ENCODE measurements around the gene CACUL1.

Gene CACUL1

DNA sequence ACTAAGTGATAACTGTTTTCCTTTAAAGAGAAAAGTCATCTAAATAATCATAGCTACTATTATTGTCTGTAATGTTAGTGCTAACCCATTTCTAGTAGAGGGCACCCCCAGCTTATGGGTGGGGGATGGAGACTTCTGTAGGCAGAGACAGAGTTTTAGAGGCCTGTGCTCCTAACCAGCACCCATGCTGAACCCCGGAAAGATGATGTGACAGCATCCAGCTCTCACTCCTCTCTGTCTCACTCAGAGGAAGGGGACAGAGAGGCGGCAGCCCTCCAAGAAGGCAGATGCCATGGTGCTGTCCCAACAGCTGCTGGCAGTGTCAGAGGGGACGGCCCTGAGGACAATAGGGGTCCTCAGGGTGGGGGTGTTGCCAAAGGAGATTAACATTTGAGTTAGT lies 84.9 kb downstream of the CACUL1 start:
- Histone ChIP-seq H3K79me2 (ENCODE audit: low read length) (no peaks in the 10 kb centered on the region), H3K27ac (ENCODE audit: low read length) (no peak overlapping the region), H3K4me3 (ENCODE audit: low read length) (no peak overlapping the region), H2AFZ (ENCODE audit: low read depth, low read length) (no peak overlapping the region), H3K4me2 (ENCODE audit: low read length) (no peak overlapping the region), H3K9ac (ENCODE audit: low read length) (no peak overlapping the region), H3K9me3 (ENCODE audit: insufficient read depth, low read length) (no peaks in the 10 kb centered on the region), H3K36me3 (replicated peaks; ENCODE audit: low read depth, low read length) (no peaks in the 10 kb centered on the region), H3K4me1 (ENCODE audit: low read length) (no peaks in the 10 kb centered on the region), H4K20me1 (ENCODE audit: insufficient read depth, low read length) (no peaks in the 10 kb centered on the region), H3K27me3 (ENCODE audit: low read depth, low read length) (no peaks in the 10 kb centered on the region)
- TF ChIP-seq EZH2phosphoT487 (IDR thresholded peaks at IDR 0.05; ENCODE audit: low read depth): no peak
- TF ChIP-seq, protein P1, sequence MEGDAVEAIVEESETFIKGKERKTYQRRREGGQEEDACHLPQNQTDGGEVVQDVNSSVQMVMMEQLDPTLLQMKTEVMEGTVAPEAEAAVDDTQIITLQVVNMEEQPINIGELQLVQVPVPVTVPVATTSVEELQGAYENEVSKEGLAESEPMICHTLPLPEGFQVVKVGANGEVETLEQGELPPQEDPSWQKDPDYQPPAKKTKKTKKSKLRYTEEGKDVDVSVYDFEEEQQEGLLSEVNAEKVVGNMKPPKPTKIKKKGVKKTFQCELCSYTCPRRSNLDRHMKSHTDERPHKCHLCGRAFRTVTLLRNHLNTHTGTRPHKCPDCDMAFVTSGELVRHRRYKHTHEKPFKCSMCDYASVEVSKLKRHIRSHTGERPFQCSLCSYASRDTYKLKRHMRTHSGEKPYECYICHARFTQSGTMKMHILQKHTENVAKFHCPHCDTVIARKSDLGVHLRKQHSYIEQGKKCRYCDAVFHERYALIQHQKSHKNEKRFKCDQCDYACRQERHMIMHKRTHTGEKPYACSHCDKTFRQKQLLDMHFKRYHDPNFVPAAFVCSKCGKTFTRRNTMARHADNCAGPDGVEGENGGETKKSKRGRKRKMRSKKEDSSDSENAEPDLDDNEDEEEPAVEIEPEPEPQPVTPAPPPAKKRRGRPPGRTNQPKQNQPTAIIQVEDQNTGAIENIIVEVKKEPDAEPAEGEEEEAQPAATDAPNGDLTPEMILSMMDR (IDR thresholded peaks at IDR 0.05; ENCODE audit: low read depth, low read length): no peak

DNA sequence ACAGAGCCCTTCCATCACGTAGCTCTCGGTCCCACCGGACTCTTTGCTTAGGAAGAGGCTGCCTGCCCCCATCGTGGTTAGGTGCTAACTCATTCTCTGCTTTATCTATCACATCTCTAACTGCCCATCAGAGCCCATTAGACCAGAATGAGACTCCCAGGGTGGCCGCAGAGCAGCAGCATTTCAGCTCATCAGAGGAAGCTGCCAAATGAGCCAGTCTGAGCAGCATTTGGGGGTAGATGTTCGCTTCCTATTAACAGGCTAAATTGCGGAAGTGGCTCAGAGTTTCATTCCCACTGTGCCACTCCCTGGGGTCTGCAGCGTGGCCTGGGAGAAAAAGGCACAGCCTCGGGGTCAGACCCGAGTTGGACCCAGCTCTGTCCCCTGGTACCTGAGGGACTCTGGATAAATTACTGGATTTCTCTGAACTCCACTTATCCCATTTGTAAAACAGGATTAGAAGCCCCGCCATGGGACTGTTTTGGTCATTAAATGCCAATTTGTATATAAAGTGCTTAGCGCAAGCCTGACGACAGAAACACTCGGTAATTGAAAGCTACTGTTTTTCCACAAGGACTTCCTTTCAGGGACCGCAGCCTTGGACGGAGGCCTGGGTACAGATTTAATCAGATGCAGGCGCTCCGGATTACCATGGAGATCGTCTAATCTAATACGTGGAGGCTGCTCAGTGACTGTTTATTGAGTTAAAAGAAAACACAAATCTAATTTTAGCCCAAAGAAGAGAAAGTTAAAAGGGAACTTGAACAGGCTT lies 85.6 kb downstream of the CACUL1 start:
- no peak overlapping the region for H3K4me3 ChIP-seq (ENCODE audit: low read length)
- no peak overlapping the region for H2AFZ ChIP-seq (ENCODE audit: low read depth, low read length)
- no peak overlapping the region for H3K27ac ChIP-seq (ENCODE audit: low read length)
- H3K27me3 ChIP-seq (ENCODE audit: low read depth, low read length): no peaks in the 10 kb centered on the region
- TF ChIP-seq, protein P1 (IDR thresholded peaks at IDR 0.05; ENCODE audit: low read depth, low read length): no peak
- no peak for TF ChIP-seq EZH2phosphoT487 (IDR thresholded peaks at IDR 0.05; ENCODE audit: low read depth)
- H4K20me1 ChIP-seq (ENCODE audit: insufficient read depth, low read length): no peaks in the 10 kb centered on the region
- no peak overlapping the region for H3K9ac ChIP-seq (ENCODE audit: low read length)
- no peaks in the 10 kb centered on the region for H3K79me2 ChIP-seq (ENCODE audit: low read length)
- no peak overlapping the region for H3K4me2 ChIP-seq (ENCODE audit: low read length)
- no peaks in the 10 kb centered on the region for H3K36me3 ChIP-seq (replicated peaks; ENCODE audit: low read depth, low read length)
- no peaks in the 10 kb centered on the region for H3K4me1 ChIP-seq (ENCODE audit: low read length)
- H3K9me3 ChIP-seq (ENCODE audit: insufficient read depth, low read length): no peaks in the 10 kb centered on the region

DNA sequence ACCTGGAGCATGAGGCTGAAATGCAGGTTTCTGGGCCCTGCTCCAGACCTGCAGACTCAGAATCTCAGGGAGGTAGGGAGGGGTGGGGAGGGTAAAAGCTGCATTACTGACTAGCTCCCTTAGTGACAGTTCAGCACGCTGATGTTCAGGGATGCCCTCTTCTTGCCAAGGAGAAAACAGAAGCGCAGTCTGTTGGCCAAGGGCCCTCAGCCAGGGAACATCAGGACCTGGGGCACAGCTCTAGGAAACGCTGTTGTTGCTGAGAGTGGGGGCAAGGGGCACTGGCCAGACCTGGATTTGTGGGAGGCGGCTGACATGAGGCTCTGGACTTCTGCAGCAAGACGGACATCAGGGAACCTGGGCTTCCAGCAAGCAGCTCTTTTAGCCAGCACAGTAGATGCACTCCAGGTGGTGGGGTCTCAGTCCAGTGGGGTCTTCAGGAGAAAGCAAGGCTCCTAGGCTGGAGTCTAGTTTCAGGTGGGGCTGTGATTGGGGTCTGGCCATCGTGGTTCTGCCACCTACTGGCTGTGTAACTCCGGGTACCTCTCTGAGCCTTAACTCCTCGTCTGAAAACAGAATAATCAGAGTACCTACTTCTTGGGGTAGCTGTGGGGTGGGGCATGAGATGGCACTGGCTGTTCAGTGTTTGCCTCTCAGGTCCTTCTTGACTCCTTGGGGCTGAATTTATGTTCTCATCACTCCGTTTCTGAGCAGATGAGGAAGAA lies 86.4 kb downstream of the CACUL1 start:
- H3K4me1 ChIP-seq (ENCODE audit: low read length): no peaks in the 10 kb centered on the region
- H2AFZ ChIP-seq (ENCODE audit: low read depth, low read length): no peak overlapping the region
- no peaks in the 10 kb centered on the region for H4K20me1 ChIP-seq (ENCODE audit: insufficient read depth, low read length)
- H3K27me3 ChIP-seq (ENCODE audit: low read depth, low read length): no peaks in the 10 kb centered on the region
- no peaks in the 10 kb centered on the region for H3K79me2 ChIP-seq (ENCODE audit: low read length)
- no peak overlapping the region for H3K9ac ChIP-seq (ENCODE audit: low read length)
- no peak for TF ChIP-seq EZH2phosphoT487 (IDR thresholded peaks at IDR 0.05; ENCODE audit: low read depth)
- TF ChIP-seq, protein P1 (IDR thresholded peaks at IDR 0.05; ENCODE audit: low read depth, low read length): no peak; the same call in 1 of the 2 replicates
- no peak overlapping the region for H3K27ac ChIP-seq (ENCODE audit: low read length)
- no peak overlapping the region for H3K4me2 ChIP-seq (ENCODE audit: low read length)
- no peaks in the 10 kb centered on the region for H3K9me3 ChIP-seq (ENCODE audit: insufficient read depth, low read length)
- no peak overlapping the region for H3K4me3 ChIP-seq (ENCODE audit: low read length)
- no peaks in the 10 kb centered on the region for H3K36me3 ChIP-seq (replicated peaks; ENCODE audit: low read depth, low read length)

DNA sequence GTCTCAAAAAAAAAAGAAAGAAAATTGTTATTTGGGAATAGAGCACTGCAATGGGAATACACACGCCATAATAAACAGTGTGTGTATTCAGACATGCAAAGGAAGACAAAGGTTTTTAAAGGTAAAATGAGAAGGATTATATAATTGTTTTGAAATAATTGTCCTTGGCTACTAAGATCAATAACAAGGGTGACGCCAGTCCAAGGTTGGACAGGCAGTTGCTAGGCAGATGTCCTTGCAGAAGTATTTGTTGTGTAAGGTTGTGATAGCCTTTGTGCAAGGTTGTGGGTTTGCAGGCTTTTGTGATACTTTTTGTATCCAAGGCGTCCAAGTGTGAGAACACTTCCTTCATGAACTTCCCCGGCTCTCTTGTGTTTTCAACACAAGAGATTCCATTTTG lies 87.0 kb downstream of the CACUL1 start:
- H4K20me1 ChIP-seq (ENCODE audit: insufficient read depth, low read length): no peaks in the 10 kb centered on the region
- H3K4me1 ChIP-seq (ENCODE audit: low read length): no peaks in the 10 kb centered on the region
- no peak overlapping the region for H3K4me2 ChIP-seq (ENCODE audit: low read length)
- no peaks in the 10 kb centered on the region for H3K27me3 ChIP-seq (ENCODE audit: low read depth, low read length)
- TF ChIP-seq, protein P1 (IDR thresholded peaks at IDR 0.05; ENCODE audit: low read depth, low read length): no peak
- TF ChIP-seq EZH2phosphoT487 (IDR thresholded peaks at IDR 0.05; ENCODE audit: low read depth): no peak
- no peaks in the 10 kb centered on the region for H3K9me3 ChIP-seq (ENCODE audit: insufficient read depth, low read length)
- no peaks in the 10 kb centered on the region for H3K79me2 ChIP-seq (ENCODE audit: low read length)
- no peaks in the 10 kb centered on the region for H3K36me3 ChIP-seq (replicated peaks; ENCODE audit: low read depth, low read length)
- no peak overlapping the region for H2AFZ ChIP-seq (ENCODE audit: low read depth, low read length)
- H3K27ac ChIP-seq (ENCODE audit: low read length): no peak overlapping the region
- no peak overlapping the region for H3K4me3 ChIP-seq (ENCODE audit: low read length)
- H3K9ac ChIP-seq (ENCODE audit: low read length): no peak overlapping the region

All from OCI-LY3 (cell line).